HUES48 (cell line): ENCODE results near the gene AUTS2.

ENCODE experiments used
- H3K27ac ChIP-seq: one replicate; pipeline ENCODE4 v1.7.0; 2013; ENCODE audit warnings: low read depth, low read length, inconsistent platforms
- H3K27me3 ChIP-seq: 2 replicates; pipeline ENCODE4 v1.6.1; 2013; ENCODE audit warnings: mild to moderate bottlenecking, low read length; ENCODE audit not compliant: control insufficient read depth, insufficient read depth
- H3K36me3 ChIP-seq: 2 replicates; pipeline ENCODE4 v1.6.1; 2013; ENCODE audit warnings: low read length; ENCODE audit not compliant: control insufficient read depth, insufficient read depth
- H3K4me1 ChIP-seq: 2 replicates; pipeline ENCODE4 v1.6.1; 2013; ENCODE audit warnings: mild to moderate bottlenecking, low read length; ENCODE audit not compliant: control insufficient read depth, insufficient read depth
- H3K4me3 ChIP-seq: 2 replicates; pipeline ENCODE4 v1.5.1; 2013; ENCODE audit warnings: mild to moderate bottlenecking, low read depth, low read length
- H3K9ac ChIP-seq: 2 replicates; pipeline ENCODE4 v1.6.1; 2013; ENCODE audit warnings: mild to moderate bottlenecking, low read depth, low read length, moderate library complexity
- H3K9me3 ChIP-seq: 2 replicates; pipeline ENCODE4 v1.6.1; 2013; ENCODE audit warnings: low read length; ENCODE audit not compliant: control insufficient read depth, insufficient read depth

The AUTS2 gene

DNA sequence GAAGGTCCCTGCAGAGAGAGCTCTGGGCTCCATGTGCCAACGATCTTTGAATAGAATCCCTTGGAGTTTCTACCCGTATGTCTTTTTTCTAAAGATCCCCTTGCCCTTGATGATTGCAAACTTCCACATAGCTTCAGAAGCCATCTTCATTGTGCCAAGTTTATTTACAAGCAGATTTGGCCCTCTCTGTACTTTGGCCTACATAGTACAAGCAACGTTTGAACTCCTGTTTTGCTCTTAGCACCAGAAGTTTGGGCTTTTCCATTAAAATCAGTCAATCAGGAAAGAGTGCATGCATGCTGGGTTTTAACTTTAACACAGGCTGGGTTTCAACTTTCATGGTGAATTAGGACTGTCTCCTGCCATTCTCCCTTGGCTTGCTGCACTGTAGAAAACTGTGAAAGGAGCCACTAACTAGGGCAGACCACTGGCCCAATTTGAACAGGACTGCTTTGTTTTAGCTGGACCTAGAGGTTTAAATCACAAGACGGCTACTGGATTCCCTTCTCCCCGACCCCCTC is 976.1 kb downstream of the AUTS2 start:
- Histone ChIP-seq H3K9ac (no peak overlapping the region), H3K4me1 (0 out of 2 replicates have a peak, but pooled peaks cover 3% of the 10 kb centered on the region), H3K27ac (no peak overlapping the region), H3K9me3 (no peaks in the 10 kb centered on the region), H3K27me3 (no peaks in the 10 kb centered on the region), H3K4me3 (no peak overlapping the region), H3K36me3 (no peaks in the 10 kb centered on the region)

DNA sequence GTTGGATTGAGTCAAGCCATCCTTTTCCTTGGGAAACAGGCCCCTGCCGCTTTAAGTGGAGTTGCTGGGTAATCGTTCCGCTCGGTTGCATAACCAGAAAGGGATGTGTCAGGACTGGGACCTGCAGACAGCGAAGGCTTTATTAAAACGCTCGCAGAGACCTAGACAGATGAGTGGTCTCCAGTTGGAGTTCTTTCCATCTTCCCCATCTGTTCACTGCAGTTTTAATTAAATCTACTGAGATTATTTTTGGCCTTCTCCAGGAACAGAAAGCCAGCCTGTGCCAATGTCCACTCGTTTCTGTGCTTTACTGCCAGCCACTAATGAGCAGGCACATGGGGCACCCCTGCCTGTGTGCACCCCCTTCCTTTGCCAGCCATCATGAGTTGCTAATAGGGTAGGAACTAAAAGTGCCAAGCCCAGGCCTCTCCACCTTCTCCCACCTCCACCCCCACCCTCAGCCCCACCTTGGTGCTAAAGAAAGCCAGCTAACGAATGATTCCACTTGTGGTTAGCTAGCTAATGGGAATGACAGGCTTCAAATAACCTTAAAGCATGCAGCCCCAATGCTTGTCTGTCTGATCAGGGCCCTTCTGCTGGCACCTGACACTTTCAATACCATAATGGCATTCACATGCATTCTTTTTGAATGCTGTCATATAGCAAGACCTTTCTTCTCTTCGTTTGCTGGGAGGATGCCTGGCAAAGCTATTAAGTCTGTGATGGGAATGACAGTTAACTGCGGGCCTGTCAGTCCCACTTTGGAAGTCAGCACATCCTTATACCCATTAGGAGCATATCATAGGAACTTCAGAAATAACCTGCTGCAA is 976.9 kb downstream of the AUTS2 start:
- Histone ChIP-seq H3K27me3 (no peaks in the 10 kb centered on the region), H3K27ac (no peak overlapping the region), H3K4me1 (0 out of 2 replicates have a peak, but pooled peaks cover 3% of the 10 kb centered on the region)

DNA sequence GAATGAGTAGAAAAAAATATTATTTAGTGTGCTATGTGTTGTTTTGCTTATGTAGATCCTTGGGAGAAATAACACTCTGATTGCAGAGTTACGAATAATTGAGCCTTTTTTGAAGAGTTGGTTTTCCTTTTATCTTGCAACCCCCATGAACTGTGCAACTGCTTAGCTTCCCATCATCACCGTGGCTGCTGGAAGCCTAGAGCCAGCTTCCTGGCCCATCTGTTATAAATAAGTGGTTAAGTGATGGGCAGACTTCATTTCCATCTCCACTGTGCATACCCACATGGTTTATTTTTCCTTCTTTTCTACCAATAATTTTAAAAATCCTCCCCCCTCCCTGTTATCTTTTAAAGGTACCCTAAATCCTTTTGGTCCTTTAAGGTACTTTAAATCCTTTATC is 978.8 kb downstream of the AUTS2 start:
- H3K4me3 ChIP-seq = no peak overlapping the region
- no peak overlapping the region for H3K9ac ChIP-seq
- no peaks in the 10 kb centered on the region for H3K27me3 ChIP-seq
- H3K36me3 ChIP-seq = no peaks in the 10 kb centered on the region
- H3K9me3 ChIP-seq = no peaks in the 10 kb centered on the region
- H3K27ac ChIP-seq = no peak overlapping the region
- H3K4me1 ChIP-seq = peaks cover 5% of the 10 kb centered on the region; the same call in 1 of the 2 replicates

More for the DNA sequence above, 976.9 kb downstream of the AUTS2 start:
- no peaks in the 10 kb centered on the region for H3K9me3 ChIP-seq
- H3K36me3 ChIP-seq = no peaks in the 10 kb centered on the region
- no peak overlapping the region for H3K9ac ChIP-seq
- H3K4me3 ChIP-seq = no peak overlapping the region

DNA sequence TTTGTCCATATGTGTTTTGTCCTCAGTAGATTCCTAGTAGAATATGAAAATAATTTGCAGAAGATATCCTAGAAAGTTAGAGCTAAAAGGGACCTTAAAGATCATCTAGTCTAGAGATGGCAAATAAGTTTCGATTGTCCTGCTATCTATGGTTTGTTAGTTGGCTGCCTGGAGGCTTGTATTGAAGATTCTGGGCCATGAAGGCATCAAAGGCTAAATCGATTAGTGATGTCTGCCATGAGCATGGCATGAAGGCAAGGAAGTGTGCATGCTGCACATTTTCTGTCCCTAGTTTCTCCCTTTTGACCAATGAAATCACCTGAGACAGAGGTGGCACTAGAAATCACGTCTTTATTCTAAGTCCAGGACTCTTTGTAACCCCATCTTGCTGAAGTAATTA is 979.9 kb downstream of the AUTS2 start:
- Histone ChIP-seq H3K36me3 (no peaks in the 10 kb centered on the region), H3K9me3 (no peaks in the 10 kb centered on the region), H3K4me3 (no peak overlapping the region), H3K27ac (no peak overlapping the region), H3K9ac (no peak overlapping the region), H3K27me3 (no peaks in the 10 kb centered on the region), H3K4me1 (peaks cover 15% of the 10 kb centered on the region)

DNA sequence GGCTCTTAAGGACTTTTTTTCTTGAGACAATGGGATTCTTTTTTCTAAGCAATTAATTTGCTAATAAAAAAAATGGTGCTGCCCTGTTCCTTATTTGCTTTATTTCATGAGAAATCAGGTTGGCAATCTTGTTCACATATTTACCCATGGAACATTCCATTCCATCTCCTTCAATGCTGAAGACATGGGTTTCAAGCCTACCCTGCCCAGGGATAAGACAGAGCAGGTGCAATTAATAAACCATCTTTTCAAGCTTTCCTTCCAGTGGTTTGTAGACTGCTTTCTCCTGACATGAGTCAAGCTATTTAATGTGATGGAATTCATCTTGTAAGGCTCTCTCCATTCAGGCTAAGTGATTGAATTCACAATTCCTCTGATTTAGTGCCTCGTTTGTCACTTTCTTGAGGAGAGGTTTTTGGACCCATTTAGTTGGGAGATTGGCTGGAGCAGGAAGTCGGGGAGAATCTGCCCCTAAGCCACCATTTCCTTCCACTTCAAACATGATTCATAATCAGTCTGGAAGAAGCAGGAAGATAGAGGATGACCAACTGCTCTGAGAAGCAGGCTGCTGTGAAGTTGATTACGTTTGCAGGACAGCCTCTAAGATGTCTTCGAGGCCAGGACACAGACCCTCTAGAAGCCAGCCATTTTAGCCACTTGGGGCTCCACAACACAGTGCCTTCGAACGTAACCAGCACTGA is 981.3 kb downstream of the AUTS2 start:
- Histone ChIP-seq H3K9ac (no peak overlapping the region), H3K4me3 (no peak overlapping the region), H3K27ac (no peak overlapping the region), H3K4me1 (peaks cover 26% of the 10 kb centered on the region), H3K9me3 (no peaks in the 10 kb centered on the region), H3K27me3 (no peaks in the 10 kb centered on the region), H3K36me3 (no peaks in the 10 kb centered on the region)

DNA sequence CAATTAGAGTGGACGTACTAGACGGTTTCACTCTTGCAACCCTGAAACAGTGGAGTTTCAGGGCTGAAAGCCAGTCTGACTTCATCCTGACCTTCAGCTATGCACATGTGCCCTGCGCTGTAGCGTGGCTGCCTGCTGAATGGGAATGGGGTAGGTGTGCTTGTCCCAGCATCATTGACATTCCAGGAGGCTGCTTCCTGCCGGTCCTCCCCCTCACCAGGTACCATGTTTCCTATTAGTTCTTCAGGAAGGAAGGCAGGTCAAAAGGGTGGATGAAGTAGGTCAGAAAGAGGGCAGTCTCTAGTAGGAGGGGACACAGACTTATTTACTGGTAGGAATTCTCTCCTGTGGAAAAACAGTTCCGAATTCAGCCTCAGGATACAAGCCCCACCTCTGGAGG is 981.9 kb downstream of the AUTS2 start:
- H3K9ac ChIP-seq = no peak overlapping the region
- H3K36me3 ChIP-seq = no peaks in the 10 kb centered on the region
- H3K27me3 ChIP-seq = no peaks in the 10 kb centered on the region
- no peak overlapping the region for H3K4me3 ChIP-seq
- no peak overlapping the region for H3K27ac ChIP-seq
- peaks cover 32% of the 10 kb centered on the region for H3K4me1 ChIP-seq
- no peaks in the 10 kb centered on the region for H3K9me3 ChIP-seq

DNA sequence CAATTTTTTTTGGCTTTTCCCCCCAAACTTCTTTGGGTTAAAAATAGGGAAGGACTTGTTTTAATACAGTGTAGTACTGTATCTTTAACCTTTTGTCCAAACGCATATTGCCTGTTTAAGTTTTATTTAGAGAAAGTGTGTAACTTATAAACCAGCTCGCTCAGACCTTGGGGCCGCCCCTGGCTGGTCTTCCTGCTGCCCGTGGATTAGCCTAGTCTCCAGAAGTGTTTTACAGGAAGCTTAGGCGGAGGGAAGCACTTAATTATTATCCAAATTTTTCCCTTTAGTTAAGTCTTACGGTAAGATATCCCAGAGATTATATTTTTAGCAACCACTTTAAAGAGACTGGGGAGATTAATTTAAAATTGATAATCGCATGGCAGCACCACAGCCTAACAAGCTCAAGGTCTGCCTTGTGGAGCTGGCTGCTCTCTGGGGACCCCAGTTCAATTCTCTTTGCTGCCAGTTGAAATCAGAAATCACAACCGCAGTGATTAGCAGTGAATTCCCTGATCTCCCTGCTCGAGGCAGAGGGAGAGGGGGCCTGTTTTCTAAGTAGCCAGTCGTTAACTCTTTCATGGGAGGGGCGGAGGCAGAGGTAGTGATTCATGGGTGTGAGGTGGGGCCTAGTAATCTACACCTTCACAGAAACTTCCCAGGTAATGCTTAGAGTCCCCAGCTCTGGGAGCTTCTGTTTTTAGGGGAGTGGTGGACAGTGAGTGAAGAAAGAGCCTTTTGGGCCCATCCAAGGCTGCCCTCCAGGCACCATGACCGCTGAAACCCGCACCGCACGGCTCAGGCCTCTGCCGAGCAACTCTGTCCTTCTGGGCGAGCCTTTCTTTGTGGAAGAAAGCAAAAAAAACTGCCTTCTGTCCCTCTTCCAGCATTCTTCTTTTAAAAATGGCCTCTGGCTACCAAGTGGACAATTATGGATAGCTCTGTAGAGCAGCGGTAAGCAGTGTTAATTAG is 984.9 kb downstream of the AUTS2 start:
- H3K27me3 ChIP-seq = 0 out of 2 replicates have a peak, but pooled peaks cover 3% of the 10 kb centered on the region
- H3K9ac ChIP-seq = peak overlapping the region; percentile 21
- H3K4me1 ChIP-seq = peaks cover 53% of the 10 kb centered on the region
- no peak overlapping the region for H3K4me3 ChIP-seq
- peak overlapping the region; percentile 70 for H3K27ac ChIP-seq
- H3K9me3 ChIP-seq = no peaks in the 10 kb centered on the region
- no peaks in the 10 kb centered on the region for H3K36me3 ChIP-seq

DNA sequence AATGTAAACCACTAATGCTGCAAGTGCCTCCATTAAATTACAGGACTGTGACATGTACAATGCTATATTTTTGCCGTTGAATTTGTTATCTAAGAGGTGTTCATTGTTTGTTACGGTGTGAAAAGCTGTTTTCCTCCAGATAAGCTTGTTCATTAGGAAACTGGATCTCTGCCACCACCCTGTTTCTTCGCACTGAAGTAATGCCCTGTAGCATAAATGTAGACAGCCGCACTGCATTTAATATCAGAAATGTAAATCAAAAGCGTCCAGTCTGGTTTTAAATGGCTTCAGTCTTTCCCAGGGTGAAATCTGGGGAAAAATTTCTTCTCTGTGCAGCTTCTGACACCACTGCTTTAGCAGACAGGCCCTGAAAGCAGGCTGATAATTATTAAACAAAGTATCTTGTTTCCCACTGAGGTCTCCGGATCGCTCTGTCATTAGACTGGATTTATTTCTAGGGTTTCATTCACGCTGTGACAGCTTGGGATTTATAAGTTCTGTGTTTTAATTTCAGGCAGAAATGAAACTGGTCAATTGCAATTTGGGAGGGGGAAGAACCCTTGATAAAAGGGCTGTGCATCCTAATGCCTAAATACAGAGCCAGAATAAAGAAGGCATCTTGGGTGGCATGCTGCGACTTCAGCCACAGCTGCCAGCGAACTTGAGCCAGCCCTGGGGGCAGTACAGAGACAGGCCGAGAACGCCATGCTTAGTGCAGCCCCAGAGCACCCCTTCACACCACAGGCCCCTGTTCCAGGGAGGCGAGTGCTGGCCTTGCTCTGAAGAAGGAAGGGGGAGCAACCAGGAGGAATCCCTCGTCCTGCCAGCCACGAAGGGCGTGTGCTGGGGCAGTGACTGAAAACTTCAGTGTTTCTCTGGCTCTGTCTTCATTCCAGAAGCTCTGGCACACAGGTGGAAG is 985.9 kb downstream of the AUTS2 start:
- no peaks in the 10 kb centered on the region for H3K9me3 ChIP-seq
- peak overlapping the region; percentile 4 for H3K27ac ChIP-seq
- H3K27me3 ChIP-seq = 0 out of 2 replicates have a peak, but pooled peaks cover 3% of the 10 kb centered on the region
- no peaks in the 10 kb centered on the region for H3K36me3 ChIP-seq
- peaks cover 63% of the 10 kb centered on the region for H3K4me1 ChIP-seq
- H3K4me3 ChIP-seq = no peak overlapping the region
- H3K9ac ChIP-seq = no peak overlapping the region

DNA sequence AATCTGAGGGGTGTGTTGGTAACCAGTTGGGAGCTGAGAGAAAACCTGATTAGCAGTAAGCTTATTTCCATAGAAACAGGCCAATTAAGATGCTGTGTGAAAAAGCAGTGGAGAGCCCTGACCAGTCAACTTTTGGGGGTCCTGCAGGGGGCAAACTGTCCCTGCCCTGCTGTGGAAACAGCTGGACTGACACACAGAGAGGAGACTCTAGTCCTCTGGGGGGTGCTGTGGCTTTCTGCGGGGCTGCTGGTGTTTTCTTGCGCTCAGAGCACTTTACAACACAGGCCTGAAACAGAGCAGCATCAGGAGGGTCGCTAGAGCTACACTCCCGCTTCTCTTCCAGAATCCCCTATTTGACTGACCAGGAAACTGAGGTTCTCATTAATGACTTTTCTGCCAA is 986.8 kb downstream of the AUTS2 start:
- no peak overlapping the region for H3K4me3 ChIP-seq
- H3K36me3 ChIP-seq = no peaks in the 10 kb centered on the region
- H3K27me3 ChIP-seq = 0 out of 2 replicates have a peak, but pooled peaks cover 3% of the 10 kb centered on the region
- no peaks in the 10 kb centered on the region for H3K9me3 ChIP-seq
- no peak overlapping the region for H3K27ac ChIP-seq
- H3K4me1 ChIP-seq = peaks cover 64% of the 10 kb centered on the region
- no peak overlapping the region for H3K9ac ChIP-seq
